Fibroblast of skin of right biceps (primary cell): ENCODE measurements around the gene ATP5PO.
"Not testable (repeated sequence)": the region's sequence is repeated elsewhere in the genome, so short reads cannot be mapped to it uniquely, and the experiment has no call there.

ENCODE experiments used
- DNase-seq: peaks from one replicate; pipeline ENCODE4 v3.0.0-alpha.2; 2013

The ATP5PO gene

GRCh38 chr21:33897739-33898138 lies 17.9 kb downstream of the ATP5PO start:
- no peak for DNase-seq

DNA sequence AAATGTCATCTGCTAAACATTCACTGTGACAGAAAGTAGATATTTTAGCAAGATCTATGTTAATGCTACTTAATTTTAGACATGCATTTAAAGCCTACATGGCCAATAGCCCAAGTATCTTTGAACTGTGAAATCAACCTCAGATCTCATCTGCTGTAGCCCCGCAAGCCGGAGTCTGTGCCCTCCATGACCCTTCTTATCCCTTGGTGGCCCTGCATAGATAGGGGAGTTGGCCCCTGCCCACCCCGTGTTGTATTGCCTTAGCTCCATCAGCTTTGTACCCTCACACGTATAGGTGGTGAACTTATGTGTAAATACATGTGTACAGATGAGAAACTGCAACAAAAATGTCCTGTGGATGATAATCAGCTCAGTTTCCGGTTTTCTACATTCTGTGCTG lies 18.5 kb downstream of the ATP5PO start:
- no peak for DNase-seq

- no peak for DNase-seq
These were observed 18.9 kb downstream of the ATP5PO start for GRCh38 chr21:33896691-33897090.

- DNase-seq, result no peak
These were observed 20.2 kb downstream of the ATP5PO start for GRCh38 chr21:33895356-33895755.

DNA sequence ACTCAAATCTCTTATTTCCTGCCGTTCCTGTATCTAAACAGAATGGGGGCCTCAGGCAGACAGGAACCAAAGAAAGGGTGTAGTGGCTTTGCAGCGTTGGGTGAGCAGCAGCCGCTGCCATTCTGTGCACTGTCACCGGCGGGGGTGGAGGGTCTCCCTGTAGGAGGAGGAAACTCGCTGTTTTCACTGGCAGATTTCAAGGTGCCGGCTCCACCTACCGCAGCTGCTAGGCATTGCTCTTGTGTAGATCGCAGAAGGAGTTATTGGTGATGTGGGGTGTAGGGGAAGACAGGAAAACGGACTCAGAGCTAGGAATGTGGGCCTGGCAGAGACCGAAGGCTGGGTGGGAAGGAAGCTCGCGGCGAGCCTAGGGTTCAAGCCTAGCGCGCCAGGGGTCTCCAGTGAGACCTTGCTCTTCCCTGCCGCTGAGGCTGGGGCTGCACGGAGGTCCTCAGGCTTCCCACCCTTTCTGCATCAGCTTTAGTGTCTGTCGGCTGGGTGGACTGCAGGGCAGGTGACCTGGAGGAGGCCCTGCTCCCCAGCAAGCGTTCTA lies 20.8 kb downstream of the ATP5PO start:
- DNase-seq, result peak; percentile 90

- DNase-seq, result no peak
These were observed 21.7 kb downstream of the ATP5PO start for GRCh38 chr21:33893917-33894316.

- no peak for DNase-seq
These were observed 22.8 kb downstream of the ATP5PO start for GRCh38 chr21:33892853-33893252.

GRCh38 chr21:33890187-33890586 lies 25.4 kb downstream of the ATP5PO start:
- no peak for DNase-seq

GRCh38 chr21:33886321-33886720 lies 29.3 kb downstream of the ATP5PO start:
- no peak for DNase-seq

DNA sequence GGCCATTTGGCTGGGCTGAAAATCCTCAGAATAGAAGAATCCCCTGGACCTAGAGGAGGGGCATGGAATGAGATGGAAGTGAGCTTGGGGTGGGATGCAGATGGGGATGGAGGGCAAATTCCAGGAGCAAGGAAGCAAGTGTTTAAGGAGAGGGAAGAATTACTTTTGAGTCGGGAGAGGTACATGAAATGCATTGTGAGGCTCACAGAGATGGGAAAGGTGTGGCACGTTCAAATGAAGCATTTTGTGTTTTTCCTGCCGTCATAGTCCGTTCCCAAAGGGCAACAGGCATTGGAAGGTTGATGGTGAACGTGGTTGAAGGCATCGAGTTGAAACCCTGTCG lies 30.5 kb downstream of the ATP5PO start:
- no peak for DNase-seq

- peak; percentile 68 for DNase-seq
These were observed 31.0 kb downstream of the ATP5PO start for GRCh38 chr21:33884376-33885171.

- DNase-seq, result no peak
These were observed 32.5 kb downstream of the ATP5PO start for GRCh38 chr21:33883118-33883517.

- DNase-seq, result no peak
These were observed 33.7 kb downstream of the ATP5PO start for GRCh38 chr21:33881689-33882440.

DNA sequence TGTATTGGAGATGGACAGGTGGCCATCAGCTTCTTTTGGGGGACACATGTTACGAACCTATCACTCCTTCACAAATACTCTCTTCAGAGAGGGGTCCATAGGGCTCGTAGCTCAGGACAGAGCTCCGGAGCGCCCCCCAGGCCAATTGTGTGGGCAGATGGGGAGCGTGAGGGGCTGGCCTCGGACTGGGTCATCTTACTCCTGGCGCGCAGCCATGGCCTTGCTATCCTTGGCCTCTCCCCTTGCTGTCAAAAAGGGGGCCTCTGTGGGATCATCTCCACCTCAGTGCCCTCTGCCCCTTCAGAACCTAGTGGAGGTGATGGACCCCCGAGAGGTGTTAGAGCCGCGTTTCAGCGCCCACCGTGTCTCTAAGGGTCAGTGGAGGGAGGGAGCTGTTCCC lies 35.0 kb downstream of the ATP5PO start:
- no peak for DNase-seq

- no peak for DNase-seq
These were observed 36.8 kb downstream of the ATP5PO start for GRCh38 chr21:33878824-33879223.

DNA sequence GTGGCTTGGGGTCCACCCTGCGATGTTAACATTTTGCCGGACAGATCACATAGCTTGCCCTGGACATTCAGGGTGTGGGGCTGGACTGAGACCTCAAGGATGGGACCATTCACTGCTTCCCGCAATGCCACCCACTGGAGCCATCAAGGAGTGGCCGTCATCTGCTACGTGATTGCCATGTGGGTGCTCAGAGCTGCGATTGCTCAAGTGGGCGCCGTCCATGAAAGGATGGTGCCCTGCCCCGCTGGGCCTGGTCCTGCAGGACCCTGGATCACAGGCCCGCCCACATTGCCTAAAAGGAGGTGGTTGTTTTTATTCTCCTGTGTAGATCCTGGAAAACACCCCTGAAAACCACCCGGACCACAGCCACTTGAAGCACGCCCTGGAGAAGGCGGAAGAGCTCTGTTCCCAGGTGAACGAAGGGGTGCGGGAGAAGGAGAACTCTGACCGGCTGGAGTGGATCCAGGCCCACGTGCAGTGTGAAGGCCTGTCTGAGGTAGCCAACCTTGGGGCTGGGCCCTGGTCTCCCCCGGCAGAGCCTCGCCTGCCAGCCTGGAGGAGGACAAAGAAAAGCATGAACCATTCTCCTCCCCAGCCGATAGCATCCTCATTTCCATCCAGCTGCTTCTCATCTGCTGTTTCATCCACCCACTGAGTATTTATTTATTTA lies 40.4 kb downstream of the ATP5PO start:
- DNase-seq, result no peak

GRCh38 chr21:33874161-33874560 lies 41.4 kb downstream of the ATP5PO start:
- no peak for DNase-seq

DNA sequence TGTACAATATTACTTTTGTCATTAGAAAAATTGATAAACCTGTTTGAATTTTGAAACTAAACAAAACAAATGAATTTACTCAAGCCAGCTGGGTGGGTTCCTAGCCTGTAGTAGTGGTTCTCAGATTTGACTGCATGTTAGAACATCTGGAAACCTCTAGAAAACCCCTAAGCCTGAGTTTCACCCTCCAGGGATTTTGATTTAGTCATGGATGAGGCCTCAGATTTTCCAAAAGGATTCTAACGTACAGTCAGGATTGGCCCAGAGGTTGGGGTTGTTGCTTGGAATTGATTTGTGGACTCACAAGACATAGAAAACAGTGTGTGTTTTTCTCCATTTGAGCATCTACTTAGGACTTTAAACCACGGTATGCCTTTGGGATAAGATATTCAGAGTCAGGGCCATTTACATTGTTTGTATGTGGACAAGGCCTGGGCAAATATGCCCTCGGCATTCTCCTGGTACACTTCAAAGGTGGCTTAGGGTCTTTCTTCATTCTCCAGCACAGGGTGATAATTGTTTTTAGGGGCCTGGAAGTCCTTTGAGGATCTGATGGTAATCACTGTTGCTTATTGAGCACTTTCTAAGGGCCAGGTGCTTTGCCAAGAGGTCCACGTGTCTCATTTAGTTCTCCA lies 42.6 kb downstream of the ATP5PO start:
- DNase-seq, result no peak

DNA sequence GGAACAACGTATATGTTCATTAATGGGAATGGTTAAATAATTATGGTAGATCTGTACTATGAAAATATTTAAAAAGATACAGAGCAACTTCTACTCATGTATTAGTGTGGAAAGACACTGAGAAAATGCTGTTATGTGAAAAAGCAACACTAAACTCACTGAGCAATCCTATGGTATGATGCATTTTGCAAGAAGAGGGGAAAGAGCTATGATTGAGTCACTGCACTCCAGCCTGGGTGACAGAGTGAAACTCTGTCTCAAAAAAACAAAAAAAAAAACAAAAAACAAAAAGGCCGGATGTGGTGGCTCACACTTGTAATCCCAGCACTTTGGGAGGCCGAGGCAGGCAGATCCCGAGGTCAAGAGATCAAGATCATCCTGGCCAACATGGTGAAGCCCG lies 44.4 kb downstream of the ATP5PO start:
- peak; percentile 25 for DNase-seq

DNA sequence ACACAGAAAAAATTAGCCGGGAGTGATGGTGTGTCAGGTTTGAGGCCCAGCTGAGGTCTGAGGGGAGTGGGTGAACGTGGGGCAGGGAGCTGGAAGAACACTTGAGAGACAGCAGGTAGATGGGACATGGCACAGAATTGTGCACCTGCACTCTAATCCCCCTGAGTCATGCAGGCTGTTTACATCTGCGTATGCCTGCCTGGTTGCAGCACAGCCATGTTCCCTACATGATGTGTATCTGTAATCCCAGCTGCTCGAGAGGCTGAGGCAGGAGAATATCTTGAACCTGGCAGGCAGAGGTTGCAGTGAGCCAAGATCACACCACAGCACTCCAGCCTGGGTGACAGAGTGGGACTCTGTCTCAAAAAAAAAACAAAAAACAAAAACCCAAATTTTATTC lies 44.8 kb downstream of the ATP5PO start:
- no peak for DNase-seq

DNA sequence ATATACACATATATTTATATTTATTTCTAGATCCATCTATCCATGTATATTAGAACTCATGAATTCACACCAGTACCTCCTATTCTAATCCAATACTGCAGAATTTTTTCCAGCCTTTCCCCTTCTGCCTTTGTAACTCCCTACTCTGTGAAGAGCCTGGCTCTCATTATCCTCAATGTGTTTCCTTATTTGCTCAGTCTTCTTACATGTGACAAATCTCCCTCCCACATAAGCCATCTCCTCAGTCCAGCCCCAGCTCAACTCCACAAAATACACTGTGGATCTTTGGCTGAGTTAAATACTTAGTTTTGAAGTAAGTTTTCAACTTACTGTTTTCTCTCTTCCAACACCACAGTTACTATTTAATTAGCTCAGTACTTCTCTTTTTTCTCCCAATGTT lies 45.7 kb downstream of the ATP5PO start:
- no peak for DNase-seq

- not testable (repeated sequence) for DNase-seq
These were observed 47.7 kb downstream of the ATP5PO start for GRCh38 chr21:33867868-33868267.

- peak; percentile 50 for DNase-seq
These were observed 48.8 kb downstream of the ATP5PO start for GRCh38 chr21:33866826-33867225.
